ENCODE data around the gene RSRC1.

GRCh38 chr3:158185711-158186110 lies 75.8 kb downstream of the RSRC1 start:
- TF ChIP-seq CTCF (IDR thresholded peaks at IDR 0.05; ENCODE audit: low read depth, low read length) (no peak), EZH2phosphoT487 (IDR thresholded peaks at IDR 0.05; ENCODE audit: low read depth) (no peak)
